Bronchial smooth muscle cell (primary cell): ENCODE measurements around the gene CARD10. TPM values are rescaled to one million over a fixed set of nuclear protein-coding genes. Genes with fewer than 3 reads are reported as not detected.

Experiments
- total RNA-seq: library from RNA; depleted of rRNA; stranded (reverse); fragments of >200 nt; gene quantifications from 2 replicates; pipeline ENCODE4 v1.2.1, GENCODE V29; 2014

The CARD10 gene
- 2.4 and 2.5 TPM in 2 replicates for total RNA-seq

GRCh38 chr22:37519268-37520195, at the start of gene CARD10:
CARD10 (minus strand) TSS chr22:37519415; CDS start chr22:37519200, 215 bp downstream.

GRCh38 chr22:37559901-37560607, 40.8 kb upstream of the CARD10 start, which contains the start of gene CDC42EP1:
CDC42EP1 (plus strand) TSS chr22:37560480; CDS start chr22:37566350, 5,870 bp downstream.

GRCh38 chr22:37486224-37486845, 32.9 kb downstream of the CARD10 start, which contains the start of gene MFNG:
MFNG (minus strand) TSS chr22:37486384; CDS start chr22:37486177, 207 bp downstream.

Other genes starting within 250 kb of the CARD10 start
- gene CYTH4, start 236.9 kb downstream of the CARD10 start, total RNA-seq = 0.26 and 0.32 TPM in 2 replicates
- 0.32 TPM in 1 of 2 replicates, not detected in the other for gene ELFN2, start 91.9 kb downstream of the CARD10 start, total RNA-seq
- gene MFNG, start 33.0 kb downstream of the CARD10 start, total RNA-seq = not detected in 2 replicates
- gene CDC42EP1, start 41.1 kb upstream of the CARD10 start, total RNA-seq = 3.3 and 4.1 TPM in 2 replicates
- not detected in 2 replicates for gene LGALS2, start 60.7 kb upstream of the CARD10 start, total RNA-seq
- 34.5 and 34.8 TPM in 2 replicates for gene GGA1, start 89.4 kb upstream of the CARD10 start, total RNA-seq
- 7.3 and 16.1 TPM in 2 replicates for gene SH3BP1, start 120.3 kb upstream of the CARD10 start, total RNA-seq
- gene PDXP, start 139.3 kb upstream of the CARD10 start, total RNA-seq = 1.7 and 2.8 TPM in 2 replicates
- 17,095 and 18,883 TPM in 2 replicates for gene LGALS1, start 156.2 kb upstream of the CARD10 start, total RNA-seq
- gene NOL12, start 166.9 kb upstream of the CARD10 start, total RNA-seq = 20.2 and 25.5 TPM in 2 replicates
- 140 and 250 TPM in 2 replicates for gene TRIOBP, start 177.6 kb upstream of the CARD10 start, total RNA-seq